ENCODE data around the gene MID1.

MID1 gene

GRCh38 chrX:10529344-10529743, 91.0 kb downstream of the MID1 start:
- no peak for DNase-seq (ENCODE audit: low read depth)

GRCh38 chrX:10526451-10526850, 93.9 kb downstream of the MID1 start:
- no peak for DNase-seq (ENCODE audit: low read depth)

DNA sequence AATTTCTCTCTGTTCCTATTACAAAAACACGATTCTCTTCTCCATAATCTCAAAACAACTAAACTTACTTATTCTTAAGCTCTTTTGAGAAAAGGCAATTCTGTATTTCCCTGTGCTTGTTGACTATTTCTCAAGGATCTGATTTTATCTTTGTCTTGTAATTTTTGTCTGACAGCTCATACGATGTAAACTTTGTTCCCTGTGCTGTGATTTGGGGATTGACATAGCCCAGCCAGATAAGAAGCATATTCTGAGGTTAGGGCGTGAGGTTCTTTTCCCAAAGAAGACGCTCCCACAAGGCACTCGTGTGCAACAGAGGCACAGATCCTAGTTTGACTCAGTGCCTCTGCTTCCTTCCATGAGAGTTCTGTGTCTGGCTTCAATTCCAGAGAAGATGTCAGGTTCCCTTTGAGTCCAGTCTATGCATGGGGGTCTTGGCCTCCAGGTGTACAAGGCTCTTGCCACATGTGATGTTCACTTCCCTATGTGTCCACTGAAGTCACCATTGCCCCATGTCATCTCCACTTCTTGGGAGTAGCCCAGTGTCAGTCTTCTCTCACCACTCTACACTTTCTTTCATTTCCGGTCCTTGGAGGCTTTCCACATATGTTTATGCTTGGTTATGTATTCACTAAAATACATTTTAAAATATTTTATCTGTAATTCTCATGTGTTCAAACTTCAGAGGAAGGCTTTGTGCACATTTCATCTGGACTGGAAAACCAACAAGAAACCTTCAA, 94.8 kb downstream of the MID1 start:
- DNase-seq (ENCODE audit: low read depth), result no peak

DNA sequence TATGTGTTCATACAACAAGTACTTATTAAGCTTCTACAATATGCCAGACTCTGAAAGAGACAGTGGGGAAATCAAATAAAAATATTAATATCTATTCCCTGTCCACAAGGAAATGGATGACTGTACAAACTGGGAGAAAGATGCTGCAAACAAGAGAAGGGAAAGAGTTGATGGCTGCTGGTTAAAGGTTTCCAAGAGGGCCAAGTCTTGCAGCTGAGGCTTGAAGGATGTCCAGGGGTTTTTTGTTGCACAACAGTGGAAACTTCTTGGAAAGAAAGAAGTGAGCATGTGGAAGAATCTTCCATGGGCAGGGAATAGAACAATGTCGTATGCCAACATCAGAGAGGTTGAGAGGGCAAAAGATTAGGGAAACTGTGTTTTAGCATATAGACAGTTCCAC, 95.8 kb downstream of the MID1 start:
- DNase-seq (ENCODE audit: low read depth), result no peak

DNA sequence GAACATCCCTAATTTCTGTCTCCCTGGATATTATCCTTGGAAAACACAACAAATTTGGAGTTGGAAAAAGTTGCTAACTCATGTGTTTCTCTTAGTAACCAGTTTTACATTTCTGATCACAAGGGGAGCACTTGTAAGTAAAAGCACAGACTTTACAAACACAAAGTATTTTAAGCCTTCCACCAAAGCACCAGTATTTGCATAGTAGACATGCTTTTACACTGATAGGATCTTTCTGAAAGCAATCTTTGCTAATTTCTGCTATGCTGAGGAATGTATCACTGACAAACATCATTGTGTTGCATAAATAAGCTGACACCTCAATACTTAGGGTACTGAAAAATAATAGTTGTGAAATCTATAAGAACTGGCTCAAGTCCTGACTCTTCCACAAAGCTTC, 100.6 kb downstream of the MID1 start:
- DNase-seq (ENCODE audit: low read depth), result no peak

DNA sequence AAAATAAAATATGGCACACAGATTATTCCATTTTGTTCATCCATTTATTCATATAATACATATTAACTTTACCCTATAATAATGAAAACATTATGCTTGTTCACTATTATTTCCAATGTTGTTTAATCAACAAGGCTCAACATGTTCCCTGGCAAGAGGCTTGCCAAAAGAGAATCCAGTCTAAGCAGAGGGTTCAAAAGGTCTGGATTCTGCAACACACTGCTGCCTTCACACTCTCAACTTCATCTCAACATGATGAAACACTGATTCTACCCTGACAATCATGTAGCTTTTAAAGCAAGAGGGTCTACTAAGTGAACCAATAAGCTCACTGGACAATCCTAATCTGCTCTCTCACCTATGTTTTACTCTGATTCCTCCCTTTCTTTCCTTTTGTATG, 101.1 kb downstream of the MID1 start:
- DNase-seq (ENCODE audit: low read depth), result no peak

DNA sequence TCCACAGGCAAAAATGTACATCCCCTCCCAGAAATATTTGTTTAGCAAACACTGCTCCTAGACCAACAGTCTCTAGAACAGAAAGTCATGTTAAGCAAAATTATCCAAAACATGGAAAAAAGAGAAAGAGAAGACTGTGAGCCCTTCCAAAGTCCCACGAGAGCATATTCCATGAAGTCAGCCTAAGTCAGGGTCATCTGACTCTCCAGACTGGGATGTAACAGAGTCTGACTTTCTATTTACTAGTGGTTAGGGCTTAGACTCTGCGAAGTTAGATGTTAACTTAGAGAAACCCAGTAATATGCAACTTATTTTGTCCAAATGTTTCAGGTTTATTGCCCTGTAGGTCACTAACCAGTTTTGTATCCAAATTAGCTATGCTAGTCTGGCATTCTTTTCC, 102.3 kb downstream of the MID1 start:
- no peak for DNase-seq (ENCODE audit: low read depth)

DNA sequence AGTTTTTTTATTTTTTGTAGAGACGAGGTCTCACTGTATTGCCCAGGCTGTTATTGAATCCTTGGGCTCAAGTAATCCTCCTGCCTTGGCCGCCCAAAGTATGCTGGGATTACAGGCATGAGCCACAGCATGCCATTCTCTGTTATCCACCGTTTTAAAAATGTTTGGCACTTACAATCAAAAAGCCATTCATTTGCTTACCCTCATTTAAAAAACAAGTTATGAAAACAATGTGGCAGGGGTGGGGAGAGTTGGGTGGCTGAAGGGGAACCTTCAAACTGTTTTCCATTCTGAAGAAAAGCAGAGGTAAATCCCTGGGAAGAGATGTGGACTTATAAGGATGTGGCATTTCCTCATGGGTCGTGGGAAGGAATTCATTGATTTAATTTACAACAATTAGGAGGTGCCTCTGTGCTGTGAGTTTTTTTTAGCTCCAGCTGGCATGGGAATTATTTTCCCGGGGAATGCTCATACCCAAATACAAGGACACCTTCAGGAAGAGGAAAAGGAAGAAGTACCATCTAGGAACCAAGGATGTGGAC, 103.5 kb downstream of the MID1 start:
- no peak for DNase-seq (ENCODE audit: low read depth)

DNA sequence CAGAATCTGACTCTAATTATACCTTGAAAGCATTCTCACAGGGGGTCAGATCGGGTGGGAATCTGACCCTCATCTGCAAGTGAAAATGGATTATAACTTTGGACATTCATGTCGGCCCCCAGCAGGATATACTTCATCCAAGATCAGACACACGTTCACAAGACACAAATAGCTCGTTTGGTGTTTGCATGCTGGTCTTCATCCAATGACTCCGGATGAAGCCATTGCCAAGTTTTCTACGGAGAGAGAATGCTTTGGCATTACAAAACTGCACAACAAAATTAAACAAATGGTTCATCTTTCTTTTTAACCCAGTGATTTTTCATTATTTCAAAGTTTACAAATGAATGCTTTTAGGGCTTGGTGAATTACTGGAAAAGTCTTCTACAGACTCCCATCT, 105.5 kb downstream of the MID1 start:
- DNase-seq (ENCODE audit: low read depth), result no peak

GRCh38 chrX:10513974-10514373, 106.4 kb downstream of the MID1 start:
- DNase-seq (ENCODE audit: low read depth), result no peak

GRCh38 chrX:10512741-10513140, 107.6 kb downstream of the MID1 start:
- no peak for DNase-seq (ENCODE audit: low read depth)

GRCh38 chrX:10512258-10512657, 108.1 kb downstream of the MID1 start:
- DNase-seq (ENCODE audit: low read depth), result no peak

DNA sequence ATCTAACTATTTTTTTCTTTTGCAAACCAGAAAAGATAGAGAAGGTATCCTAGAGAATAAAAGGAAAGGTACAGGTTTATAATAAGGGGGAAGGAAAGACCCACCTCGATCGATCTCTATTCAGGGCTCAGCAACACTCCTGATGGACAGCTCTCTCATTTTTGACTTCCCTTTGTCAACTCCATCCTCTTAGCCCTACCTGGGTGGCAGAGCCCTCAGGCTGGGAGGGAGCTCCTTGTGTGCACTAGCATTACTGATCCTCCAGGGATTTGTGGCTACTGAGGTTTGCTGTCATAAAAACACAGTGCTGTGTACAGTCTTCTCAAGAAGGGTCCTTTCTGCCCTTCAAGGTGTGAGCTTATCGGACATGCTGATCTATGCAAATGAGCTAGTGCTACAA, 111.0 kb downstream of the MID1 start:
- DNase-seq (ENCODE audit: low read depth), result no peak

- no peak for DNase-seq (ENCODE audit: low read depth)
These were observed 111.5 kb downstream of the MID1 start for GRCh38 chrX:10508891-10509290.

DNA sequence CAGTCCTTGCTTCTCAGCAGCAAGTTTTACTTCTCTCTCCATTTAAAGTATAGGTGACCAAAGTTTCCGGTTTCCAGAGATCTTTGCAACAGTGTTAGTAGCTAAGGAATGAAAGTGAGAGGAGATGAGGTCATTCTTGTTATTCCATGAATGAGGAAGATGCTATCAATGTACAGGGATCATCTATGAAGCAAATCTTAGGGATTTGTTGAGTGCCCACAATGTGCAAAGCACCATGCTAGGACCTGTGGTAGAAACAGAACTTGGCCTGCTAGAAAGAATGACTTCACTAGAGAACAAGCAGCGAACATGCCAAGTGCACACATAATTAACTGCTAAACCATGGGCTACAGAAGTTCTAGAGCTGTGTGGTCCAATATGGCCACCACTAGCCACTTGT, 112.5 kb downstream of the MID1 start:
- no peak for DNase-seq (ENCODE audit: low read depth)

- DNase-seq (ENCODE audit: low read depth), result no peak
These were observed 113.2 kb downstream of the MID1 start for GRCh38 chrX:10507181-10507580.

DNA sequence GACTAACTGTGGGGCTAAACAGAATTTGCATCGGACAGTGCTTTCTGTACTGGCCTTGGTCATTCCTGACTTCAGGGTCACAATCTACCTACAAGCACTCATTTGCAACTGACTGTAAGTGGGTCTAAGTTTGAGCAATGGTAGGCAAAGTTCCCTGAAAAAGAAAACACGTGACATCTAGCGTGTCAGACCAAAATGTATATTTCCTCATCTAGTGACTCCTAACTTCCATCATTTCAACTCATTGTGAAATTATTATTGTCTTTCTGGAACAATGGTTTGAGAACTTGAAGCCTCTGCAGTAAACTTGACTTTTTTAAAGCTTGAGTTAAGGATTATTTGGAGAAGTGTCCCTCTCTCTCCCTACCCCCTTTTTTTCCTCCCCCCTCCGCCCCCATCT, 113.6 kb downstream of the MID1 start:
- no peak for DNase-seq (ENCODE audit: low read depth)

- DNase-seq (ENCODE audit: low read depth), result no peak
These were observed 114.7 kb downstream of the MID1 start for GRCh38 chrX:10505726-10506125.

DNA sequence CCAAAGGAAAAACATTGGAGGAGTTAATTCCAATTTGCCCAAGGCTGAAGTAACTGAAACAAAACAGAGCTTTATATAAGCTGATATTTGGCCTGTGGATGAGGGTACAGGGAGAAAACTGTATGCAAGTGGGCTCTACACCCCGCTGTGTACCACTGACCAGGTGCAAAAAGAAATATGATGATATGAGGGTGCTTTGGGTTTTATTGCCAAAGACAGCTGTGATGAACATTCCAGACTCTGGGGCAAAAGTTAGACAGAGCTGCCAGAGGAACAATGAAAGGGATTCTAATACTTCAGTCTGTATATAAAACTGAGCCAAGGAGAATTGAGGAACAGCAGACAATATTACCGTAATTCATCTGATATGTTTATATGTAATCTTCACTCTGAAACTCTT, 117.4 kb downstream of the MID1 start:
- DNase-seq (ENCODE audit: low read depth), result no peak

DNA sequence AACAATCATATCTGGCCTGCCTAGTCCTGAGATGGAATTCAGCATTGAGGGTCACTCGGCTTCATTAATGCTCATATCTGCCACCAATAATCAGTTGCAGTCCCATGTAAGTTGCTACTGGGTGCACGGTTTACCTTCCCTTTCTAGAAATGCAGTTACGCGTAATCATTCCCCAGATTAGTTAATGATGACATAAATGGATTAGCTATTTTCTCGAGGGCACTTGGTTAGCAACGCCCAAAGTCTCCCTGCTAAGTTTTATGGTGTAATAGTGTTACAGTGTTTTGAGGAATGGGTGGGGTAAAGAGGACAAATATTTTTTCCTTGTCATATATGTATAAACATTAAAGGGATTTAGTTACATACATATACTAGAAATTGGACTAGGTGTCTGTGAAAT, 118.8 kb downstream of the MID1 start:
- DNase-seq (ENCODE audit: low read depth), result no peak

- DNase-seq (ENCODE audit: low read depth), result peak; percentile 59
These were observed 123.9 kb downstream of the MID1 start for GRCh38 chrX:10496345-10496965.

- DNase-seq (ENCODE audit: low read depth), result no peak
These were observed 124.7 kb downstream of the MID1 start for GRCh38 chrX:10495677-10496076.

GRCh38 chrX:10492250-10492649, 128.1 kb downstream of the MID1 start:
- DNase-seq (ENCODE audit: low read depth), result no peak

GRCh38 chrX:10486373-10486772, 134.0 kb downstream of the MID1 start:
- DNase-seq (ENCODE audit: low read depth), result peak; percentile 69

All from stromal cell of bone marrow (primary cell).